RCC 7860 (cell line): Measurements from ENCODE around the gene DPYSL4.
A peak's percentile ranks its signal among the peaks of the same experiment; 100 is the strongest.
"Not testable (repeated sequence)": the region's sequence is repeated elsewhere in the genome, so short reads cannot be mapped to it uniquely, and the experiment has no call there.

ENCODE experiments used
- DNase-seq: peaks from one replicate; pipeline ENCODE4 v3.0.0-alpha.2; 2015; ENCODE audit warnings: low spot score
- FAIRE-seq: peaks from 2 replicates; lab custom pipeline; 2012; peaks lifted over from hg19 to GRCh38; lab: Jason Lieb, UNC

The DPYSL4 gene

DNA sequence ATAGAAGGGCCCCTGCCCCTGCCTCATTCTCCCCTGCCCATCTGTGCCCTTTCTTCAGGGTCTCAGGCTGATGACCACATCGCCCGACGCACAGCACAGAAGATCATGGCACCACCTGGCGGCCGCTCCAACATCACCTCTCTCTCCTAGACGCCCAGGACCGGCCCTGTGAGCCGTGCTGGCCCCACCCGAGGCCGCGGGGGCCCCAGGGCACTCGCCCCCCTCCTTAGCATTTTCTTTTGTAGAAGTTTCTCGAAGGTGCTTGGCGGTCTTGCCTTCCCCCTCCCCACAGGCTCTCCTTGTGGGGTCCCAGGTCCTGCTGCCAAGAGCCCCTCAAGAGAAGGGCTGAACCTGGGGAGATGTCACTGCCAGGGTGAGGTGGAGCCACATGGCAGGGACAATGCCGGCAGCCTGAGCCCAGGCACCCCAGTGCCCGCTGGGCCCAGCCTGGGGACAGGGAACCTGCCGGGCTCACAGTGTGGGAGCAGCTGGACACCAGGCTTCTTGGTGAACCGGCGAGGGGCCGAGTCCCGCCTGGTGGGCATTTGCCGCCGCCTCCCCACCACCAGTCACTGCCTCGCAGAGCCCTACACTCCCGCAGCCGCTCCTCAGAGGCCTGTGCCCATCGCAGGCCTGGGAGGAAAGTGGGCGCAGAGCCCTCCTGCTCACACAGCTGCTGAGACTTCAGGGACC is 18.2 kb downstream of the DPYSL4 start:
- FAIRE-seq, result no peak
- DNase-seq, result no peak

DNA sequence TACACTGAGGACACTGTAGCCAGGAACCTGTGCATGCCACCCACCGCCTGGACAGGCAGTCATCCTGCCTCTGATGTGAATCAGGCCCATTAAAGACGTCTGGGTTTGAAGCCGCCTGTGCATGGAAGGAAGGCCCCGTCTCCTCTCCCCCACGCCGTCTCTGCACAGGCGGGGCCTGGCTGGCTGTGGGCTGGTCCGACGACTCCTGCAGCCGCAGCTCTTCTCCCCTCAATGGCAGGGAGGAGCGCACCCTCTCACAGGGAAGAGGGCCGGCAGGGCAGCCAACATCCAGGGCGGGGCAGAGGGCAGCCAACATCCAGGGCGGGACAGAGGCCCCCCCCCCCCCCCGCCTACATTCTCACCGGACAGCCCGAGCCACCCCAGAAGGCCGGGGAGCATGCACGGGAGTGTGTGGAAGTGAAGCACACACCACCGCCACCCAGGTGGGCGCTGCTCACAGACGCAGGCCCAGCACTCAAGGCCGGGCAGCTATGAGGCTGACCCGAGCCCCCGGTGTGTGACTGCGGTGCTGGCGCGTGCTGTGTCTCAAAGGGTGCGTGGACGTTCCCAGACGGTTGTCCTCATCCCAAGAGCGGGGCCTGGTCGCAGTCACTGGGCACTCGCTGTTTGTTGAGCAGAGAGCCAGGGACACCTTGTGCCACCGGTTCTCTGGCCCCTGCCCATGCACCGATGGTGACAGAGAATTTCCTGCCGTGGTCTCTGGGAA is 19.1 kb downstream of the DPYSL4 start:
- FAIRE-seq, result no peak
- no peak for DNase-seq

DNA sequence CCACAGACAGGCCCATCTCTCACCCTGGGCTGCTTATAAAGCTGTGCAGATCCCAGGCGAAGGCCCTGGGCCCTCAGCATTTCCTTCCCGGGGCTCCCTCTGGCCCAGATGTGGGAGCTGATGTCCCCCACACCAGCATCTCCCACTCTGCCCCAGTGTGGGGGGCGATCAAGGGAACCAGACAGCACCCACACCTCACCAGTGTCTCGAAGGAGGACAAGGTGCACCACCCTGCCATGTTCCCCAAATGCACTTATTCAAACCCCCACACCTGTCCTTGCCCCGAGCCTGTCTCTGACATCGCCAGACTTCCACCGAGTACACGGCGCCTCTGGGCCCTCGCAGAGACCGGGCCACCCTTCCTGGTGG is 19.6 kb downstream of the DPYSL4 start:
- DNase-seq, result no peak
- FAIRE-seq, result no peak

DNA sequence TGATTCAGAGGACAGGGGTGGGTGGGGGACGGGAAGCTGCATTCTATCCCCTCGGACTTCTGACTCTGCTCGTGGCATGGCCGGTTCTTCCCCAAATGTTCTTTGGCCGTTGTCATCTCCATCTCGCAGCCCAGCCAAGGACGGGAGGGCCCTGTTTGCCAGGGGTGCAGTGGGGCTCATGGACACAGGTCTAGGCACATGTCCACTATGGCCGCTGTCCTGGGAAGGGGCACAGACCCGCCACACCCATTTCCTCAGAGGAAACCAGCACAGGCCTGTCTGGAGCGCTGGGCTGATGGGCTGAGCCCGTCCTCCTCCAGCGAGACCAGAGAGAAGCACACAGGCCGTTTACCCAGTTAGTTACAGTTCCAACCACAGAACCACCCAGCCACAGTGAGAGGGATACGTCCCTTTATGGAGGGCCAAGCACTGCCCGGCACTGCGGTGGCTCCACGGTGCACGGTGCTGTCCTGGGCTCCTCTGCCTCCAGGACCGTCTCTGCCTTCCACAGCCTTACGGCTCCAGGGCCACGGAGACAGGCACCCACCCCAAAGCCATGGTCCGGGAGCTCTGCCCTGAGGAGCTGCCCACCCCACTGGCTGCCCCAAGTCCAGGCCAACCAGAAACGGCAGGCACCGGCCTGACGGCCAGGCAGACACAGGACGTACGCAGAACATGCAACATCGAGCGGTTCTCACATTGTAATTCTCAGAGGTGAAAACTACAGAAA is 20.2 kb downstream of the DPYSL4 start:
- no peak for DNase-seq
- no peak for FAIRE-seq

DNA sequence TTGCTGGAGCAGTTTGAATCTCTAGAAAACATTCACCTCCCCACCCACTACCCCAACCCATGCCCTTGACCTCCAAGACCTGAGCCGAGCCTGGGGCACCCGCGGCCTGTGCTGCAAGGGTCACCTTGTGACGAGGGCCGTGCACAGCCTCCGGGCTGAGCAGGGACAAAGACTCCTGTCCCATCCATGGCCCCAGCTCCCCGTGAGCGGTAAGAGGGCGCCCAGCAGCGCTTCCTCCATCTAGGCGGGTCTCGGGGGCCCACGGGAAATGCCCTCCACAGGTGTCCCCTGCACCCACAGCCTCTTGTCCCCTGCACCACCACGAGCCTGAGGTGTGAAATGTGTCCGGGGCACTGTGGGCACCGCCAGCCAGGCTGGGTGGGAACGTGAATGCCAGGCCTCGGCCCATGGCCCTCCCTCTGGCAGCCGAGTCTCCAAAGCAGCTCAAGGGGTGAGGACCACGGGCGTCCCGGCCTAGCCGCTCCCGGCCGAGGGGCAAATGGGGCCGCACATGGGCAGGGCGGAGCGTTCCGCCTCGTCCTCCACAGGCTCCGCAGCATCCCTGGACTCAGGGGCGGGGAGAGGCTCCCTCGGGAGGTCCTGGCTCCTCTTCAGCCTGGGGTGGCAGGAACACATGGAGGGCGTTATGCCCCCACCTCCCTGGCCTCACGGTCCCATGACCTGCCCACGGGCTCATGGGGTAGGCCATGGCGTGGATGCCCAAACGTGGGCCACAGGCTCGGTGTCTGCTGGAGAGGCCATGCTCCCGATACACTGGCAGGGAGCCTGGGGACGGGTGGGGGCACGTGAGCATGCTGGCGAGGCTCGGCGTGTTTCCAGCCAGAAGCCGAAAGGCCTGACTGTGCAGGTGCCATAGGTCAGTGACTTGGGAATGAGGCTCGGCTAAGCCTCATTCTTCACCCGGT is 21.1 kb downstream of the DPYSL4 start:
- FAIRE-seq (no peak), DNase-seq (no peak)

DNA sequence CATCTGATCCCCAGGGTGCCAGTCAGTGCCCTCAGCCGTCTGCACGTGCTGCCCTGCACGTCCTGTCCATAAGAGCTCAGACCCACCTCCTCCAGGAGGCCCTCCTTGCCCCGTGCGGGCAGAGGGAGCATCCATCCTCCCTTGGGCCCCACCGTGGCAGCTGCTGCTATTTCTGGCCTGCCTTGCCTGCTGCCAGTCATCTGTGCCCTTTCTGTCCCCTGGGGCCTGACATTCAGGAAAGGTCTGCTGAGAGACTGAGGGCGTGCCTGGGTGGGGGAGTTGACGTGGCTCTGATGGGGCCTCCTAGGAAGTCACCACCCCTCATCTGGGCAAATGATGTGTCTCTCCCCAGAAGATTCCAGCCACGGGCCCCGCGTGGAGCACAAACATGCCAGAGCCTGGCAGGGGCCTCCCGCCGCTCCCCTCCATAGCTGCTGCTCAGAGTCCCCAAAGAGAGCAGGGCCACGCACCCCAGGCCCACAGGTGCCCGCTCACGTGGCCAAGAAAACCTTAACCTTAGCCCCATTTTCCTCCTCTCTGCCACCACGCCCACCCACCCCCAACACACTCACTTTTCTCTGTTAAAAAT is 21.8 kb downstream of the DPYSL4 start:
- FAIRE-seq (no peak), DNase-seq (no peak)

DNA sequence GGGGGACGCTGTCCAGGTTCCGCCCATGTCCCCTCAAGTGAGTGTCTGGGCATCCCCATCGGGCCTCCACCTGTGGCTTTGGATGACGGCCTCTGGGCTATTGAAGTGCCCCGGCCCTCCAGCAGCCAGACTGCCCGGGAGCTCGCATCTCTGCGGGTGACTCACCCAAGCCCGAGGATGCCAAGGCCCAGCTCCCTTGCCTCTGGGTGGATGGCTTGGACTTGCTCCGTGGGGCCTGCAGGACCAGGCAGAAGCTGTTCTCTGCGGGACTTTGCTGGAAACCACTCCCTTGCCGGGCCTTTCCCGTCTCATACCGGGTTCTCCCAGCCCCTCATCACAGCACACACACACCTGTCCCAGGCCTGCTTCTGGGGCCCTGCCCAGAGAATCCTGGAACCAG is 22.4 kb downstream of the DPYSL4 start:
- no peak for FAIRE-seq
- no peak for DNase-seq

DNA sequence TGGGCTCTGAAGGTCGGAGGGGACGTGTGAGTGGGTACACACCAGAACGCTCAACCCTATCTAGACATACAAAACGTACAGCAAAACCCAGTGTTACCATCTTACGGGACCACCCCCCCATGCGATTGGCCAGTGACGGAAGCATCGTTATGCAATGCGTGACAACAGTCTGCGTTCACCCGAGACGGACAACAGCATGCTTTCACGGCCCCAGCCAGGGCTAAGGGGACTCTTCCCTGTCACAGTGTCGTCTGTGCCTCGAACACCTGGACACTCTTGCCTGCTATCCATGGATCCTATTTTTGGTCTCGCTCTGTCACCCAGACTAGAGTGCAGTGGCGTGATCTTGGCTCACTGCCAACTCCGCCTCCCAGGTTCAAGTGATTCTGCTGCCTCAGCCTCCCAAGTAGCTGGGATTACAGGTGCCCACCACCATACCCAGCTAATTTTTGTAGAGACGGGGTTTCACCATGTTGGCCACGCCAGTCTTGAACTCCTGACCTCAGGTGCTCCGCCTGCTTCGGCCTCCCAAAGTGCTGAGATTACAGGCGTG is 23.3 kb downstream of the DPYSL4 start:
- no peak for DNase-seq
- no peak for FAIRE-seq

DNA sequence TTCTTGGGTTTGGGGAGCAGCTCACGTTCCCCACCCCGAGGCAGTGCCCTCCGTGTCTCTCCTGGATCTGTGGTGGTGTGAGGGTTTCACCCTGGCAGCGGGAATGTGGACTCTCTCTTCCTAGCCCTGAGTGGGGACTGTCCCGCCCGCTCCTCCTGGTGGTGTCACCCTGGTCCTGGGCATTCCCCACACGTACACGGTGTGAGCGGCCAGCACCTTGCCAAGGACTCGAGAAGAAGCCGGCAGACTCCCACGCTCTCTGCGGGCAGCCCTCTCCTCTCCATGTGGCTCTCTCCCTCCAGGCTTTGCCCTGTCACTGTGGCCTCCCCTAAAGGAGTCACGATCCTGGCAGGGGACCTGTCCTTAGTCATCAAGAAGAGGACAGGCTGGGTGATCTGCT is 24.0 kb downstream of the DPYSL4 start:
- FAIRE-seq, result no peak
- no peak for DNase-seq

DNA sequence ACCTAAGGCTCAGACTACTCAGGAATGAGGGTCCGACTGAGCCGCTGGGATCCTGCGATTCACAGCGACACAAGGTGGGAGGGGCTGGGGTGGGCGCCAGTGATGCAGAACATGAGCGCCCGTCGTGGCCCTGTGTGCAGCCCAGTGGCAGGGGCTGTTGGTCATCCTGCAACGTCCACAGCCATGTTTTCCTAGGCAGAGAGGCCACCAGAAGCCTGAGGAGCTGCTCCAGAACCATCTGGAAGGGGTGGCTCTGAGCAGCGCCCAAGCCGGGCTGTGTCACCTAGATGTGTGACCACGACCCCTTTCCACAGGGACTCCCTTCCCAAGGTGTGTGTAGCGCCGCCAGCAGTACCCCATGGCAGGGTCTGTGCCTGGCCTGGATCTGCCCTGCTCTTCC is 24.5 kb downstream of the DPYSL4 start:
- FAIRE-seq (no peak), DNase-seq (no peak)

DNA sequence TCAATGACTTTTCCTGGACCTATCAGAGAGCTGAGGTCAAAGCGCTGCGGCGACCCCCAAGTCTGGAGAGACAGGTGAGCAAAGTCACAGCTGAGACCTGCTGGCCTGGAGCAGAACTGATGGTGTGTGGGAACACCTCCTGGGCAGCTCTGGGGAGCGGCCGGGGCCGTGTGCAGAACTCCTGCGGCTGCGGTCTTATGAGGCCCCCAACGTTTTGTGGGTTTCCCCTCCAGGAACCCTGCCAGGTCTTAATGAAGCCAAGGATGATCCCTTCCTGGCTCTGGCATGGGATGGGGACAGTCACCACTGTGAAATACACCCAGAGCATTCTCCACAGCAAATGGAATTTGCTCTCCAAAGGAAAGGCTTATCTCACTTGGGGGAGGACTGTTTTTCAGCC is 26.1 kb downstream of the DPYSL4 start:
- no peak for DNase-seq
- FAIRE-seq, result no peak

DNA sequence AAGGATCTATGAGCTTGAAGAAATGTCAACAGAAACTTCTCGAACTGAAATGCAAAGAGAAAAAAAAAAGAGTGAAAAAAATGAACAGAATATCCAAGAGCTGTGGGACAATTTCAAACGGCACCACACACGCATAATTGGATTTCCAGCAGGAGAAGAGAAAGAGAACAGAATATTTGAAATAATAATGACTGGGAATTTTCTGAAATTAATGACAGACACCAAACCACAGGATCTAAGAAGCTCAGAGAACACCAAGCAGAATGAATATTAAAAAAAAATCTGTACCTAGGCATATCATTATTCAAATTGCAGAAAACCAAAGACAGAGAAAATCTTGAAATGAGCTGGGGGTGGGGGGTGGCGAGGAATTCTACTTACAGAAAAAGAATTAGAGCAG is 27.2 kb downstream of the DPYSL4 start:
- FAIRE-seq, result no peak
- DNase-seq, result no peak

DNA sequence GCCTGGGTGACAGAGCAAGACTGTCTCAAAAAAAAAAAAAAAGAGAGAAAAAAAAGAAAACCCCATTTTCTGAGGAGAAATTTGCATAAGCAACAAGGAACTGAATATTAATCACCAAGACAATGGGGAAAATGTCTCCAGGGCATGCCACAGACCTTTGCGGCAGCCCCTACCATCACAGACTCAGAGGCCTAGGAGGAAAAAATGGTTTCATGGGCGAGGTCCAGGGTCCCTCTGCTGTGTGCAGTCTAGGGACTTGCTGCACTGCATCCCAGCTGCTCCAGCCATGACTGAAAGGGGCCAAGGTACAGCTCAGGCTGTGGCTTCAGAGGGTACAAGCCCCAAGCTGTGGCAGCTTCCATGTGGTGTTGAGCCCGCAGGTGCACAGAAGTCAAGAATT is 29.7 kb downstream of the DPYSL4 start:
- DNase-seq, FAIRE-seq: not testable (repeated sequence)

DNA sequence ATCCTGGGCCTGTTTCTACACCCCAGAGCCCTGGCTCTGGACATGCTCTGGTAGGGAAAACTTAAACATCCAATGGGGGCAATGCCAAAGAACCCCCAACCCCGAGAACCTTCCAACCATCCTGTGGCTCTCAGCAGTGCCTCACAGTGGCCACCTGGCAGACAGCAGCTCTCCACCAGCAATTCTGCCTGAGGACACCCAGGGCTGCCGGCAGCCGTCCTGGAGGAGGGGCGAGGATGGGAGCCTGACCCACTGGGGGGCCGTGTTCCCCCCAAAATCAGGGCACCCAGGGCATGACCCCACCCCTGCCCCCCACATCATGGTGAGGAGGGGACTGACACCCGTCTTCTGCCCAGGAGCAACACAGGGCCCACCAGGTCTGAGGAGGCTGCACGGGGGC is 32.7 kb downstream of the DPYSL4 start:
- DNase-seq (no peak), FAIRE-seq (no peak)

DNA sequence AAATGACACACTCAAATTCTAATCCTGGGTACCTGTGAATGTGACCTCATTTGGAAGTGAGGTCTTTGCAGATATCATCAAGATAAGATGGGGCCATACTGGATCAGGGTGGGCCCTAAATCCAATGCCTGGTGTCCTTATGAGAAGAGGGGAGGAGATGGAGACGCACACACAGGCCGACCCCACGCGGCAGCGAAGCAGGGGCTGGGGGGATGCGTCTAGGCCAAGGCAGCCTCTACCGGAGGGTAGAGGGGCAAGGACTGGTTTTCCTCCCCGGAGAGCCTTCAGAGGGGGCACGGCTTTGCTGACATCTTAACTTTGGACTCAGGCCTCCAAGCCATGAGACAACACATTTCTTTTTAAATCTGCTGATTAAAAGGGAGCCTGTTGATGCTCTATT is 33.3 kb downstream of the DPYSL4 start:
- DNase-seq, result no peak
- FAIRE-seq, result no peak

DNA sequence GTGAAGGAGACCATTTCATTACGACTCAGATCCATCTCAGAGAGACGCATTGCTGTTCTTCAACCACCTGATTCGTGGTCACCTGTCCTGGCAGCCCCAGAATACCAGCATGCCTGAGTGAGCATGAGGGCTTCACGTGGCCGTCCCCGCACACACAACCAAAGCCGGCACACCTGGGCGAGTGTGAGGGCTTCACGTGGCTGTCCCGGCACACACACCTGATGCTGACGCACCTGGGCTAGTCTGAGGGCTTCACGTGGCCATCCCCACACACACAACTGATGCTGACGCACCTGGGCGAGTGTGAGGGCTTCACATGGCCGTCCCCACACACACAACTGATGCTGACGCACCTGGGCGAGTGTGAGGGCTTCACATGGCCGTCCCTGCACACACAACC is 34.2 kb downstream of the DPYSL4 start:
- not testable (repeated sequence) for DNase-seq, FAIRE-seq

DNA sequence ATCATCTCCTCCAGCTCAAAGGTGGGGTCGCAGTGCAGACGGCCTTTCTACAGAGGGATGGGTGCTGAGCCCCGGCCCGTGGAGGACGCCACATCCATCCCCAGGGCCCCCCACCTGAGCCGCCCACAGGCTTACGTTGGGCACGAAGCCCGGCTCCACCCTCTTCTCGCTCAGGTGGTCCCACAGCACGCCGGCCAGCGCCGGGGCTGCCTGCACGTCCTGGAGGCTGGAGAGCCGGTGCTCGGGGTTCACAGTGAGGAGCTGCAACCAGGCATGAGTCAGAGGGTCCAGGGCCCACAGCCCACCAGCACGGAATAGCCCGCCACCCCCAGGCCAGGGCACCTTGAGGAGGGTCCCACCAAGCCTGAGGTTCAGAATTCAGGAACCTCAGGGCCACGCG is 36.0 kb downstream of the DPYSL4 start:
- DNase-seq (no peak), FAIRE-seq (no peak)

DNA sequence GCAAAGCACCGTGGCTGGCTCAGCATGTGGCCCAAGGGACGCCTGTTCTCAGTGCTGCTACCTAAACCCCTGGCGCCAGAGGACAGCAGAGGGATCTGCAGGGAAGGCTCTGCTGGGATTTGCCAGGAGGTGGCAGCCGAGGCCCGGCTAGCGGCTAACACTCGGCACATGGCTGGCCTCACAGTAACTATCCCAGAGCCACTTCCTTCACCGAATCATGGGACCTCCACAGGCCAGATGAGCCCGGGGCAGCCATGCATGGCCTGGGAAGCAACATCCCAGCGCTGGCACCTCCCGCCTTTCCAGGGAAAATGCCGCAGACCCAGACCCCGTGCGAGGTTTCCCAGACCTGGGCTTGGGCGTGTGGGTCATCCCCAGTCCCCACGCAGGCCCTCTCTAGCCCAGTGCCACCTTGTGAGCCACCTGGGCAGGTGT is 36.4 kb downstream of the DPYSL4 start:
- FAIRE-seq (peak; percentile 70), DNase-seq (peak; percentile 91)

DNA sequence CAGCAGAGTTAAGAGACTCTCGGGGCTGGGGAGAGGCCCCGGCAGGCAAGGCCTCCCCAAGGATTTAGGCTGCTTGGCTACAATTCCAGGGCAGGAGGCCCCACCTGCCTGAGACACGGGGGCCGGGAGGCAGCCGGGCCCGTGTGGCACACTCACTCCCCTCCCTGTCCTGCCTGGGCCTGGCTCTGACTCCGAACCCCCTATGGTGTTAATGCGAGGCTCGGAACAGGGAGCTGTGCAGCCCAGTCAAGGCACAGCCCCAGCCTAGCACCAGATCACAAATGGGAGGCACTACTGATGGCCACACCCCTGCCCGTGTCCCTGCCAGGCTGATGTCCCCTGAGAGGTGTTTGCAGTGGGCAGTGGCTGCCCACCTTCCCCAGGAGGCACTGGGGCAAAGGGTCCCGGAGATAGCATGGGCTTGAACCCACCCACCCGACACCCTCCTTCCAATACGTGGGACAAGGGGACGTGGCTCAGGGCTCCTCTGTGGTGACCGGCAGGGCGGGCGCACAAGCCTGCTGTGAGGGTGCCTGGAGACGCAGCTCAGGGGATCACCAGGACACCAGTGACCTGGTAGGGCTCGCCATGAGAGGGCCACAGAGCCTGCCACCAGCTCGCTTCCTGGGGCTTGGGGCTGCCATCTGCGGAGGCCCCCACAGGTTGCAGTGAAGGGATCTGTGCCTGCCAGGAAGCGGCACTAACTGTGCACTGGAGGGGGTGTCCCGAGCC is 37.0 kb downstream of the DPYSL4 start:
- DNase-seq (no peak), FAIRE-seq (no peak)
